Uterus (tissue), 2 donors: ENCODE results near the gene CCR9.

Source experiments
- CTCF ChIP-seq, 4 experiments: fragments of 200-600 bp in 2 of 4; fragments of 450-650 bp in 2 of 4; sonication (generic) in 2 of 4; IDR thresholded peaks; one replicate each; pipeline ENCODE4 v1.5.1; 2016 to 2019; ENCODE audit warnings: antibody characterized with exemption in 4 of 4, mild to moderate bottlenecking in 2 of 4, moderate library complexity in 1 of 4
- POLR2A ChIP-seq, 2 donors: fragments of 450-650 bp; IDR thresholded peaks; one replicate each; pipeline ENCODE4 v1.6.1; 2016; ENCODE audit warnings: antibody characterized with exemption in 2 of 2, mild to moderate bottlenecking in 1 of 2, moderate library complexity in 1 of 2

- TF ChIP-seq POLR2A (IDR thresholded peaks at IDR 0.05) (no peak), CTCF (IDR thresholded peaks at IDR 0.05) (no peak)
Measured at GRCh38 chr3:45852828-45853227, 33.5 kb upstream of the CCR9 start.
